Stimulated activated naive B cell treated with anti-CD40 and anti-IgM and Interleukin-4, amounts not matched to agents 10 μg/mL and 1 μg/mL and 100 μg/mL, for 72 hours (primary cell): ENCODE measurements around the gene MMEL1.

ENCODE experiments used
- ATAC-seq, 2 donors: fragments of 150-1000 bp; cut with Tn5 transposase; replicated peaks; 2 replicates each; pipeline ENCODE4 v1.10.0; 2021; ENCODE audit warnings: moderate library complexity in 1 of 2
- DNase-seq: peaks from one replicate; pipeline ENCODE4 v3.0.0; 2021
- H3K27ac Mint-ChIP-seq: one replicate; pipeline ENCODE4 v1.8.0; 2022; ENCODE audit warnings: mild to moderate bottlenecking, mixed read lengths
- H3K27me3 Mint-ChIP-seq, 2 donors: one replicate each; pipeline ENCODE4 v1.8.0; 2022; ENCODE audit warnings: mixed read lengths in 2 of 2
- H3K36me3 Mint-ChIP-seq, 2 donors: one replicate each; pipeline ENCODE4 v1.8.0; 2022; ENCODE audit warnings: mixed read lengths in 2 of 2, mild to moderate bottlenecking in 1 of 2
- H3K4me1 Mint-ChIP-seq, 2 donors: one replicate each; pipeline ENCODE4 v1.8.0; 2022; ENCODE audit warnings: mixed read lengths in 2 of 2, mild to moderate bottlenecking in 1 of 2
- H3K4me3 Mint-ChIP-seq, 2 donors: one replicate each; pipeline ENCODE4 v1.8.0; 2022; ENCODE audit warnings: mild to moderate bottlenecking in 2 of 2, mixed read lengths in 2 of 2, moderate library complexity in 1 of 2
- H3K9me3 Mint-ChIP-seq, 2 donors: one replicate each; pipeline ENCODE4 v1.8.0; 2022; ENCODE audit warnings: mixed read lengths in 2 of 2, mild to moderate bottlenecking in 1 of 2

Gene MMEL1

DNA sequence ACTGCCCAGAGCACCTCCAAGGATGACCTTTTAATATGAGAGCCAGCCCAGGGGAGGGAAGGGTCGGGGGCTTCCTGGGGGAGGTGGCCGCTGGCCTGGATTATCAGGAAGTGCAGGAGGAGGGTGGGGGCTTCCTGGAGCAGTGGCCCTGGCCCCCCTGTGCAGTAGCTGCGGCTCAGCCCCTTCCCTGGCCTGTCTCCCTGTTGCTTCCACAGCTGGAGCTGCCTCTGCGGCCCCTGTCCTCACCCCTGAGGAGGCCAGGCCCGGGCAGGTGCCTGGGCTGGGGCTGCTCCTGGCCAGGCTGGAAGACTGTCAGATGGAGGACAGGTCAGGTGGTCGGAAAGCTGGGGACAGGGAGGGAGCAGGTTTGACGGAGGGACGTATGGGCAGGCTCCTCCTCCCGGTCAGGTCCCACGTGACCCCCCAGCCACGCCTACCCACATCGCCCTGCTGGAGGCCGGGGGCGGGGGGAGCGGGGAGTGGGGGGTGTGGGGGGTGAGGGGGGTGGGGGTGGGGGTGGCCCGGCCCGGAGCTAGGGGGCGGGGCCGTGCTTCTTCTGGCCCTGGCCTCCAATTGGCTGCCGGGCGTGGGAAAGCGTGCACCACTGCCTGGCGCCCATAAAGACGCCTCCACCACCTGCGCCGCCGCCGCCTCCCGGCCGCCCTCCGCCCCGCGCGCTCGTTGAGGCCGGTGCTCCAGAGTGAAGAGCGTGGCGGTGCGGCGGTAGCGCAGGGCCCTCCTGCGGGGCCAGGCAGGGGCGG lies 86.9 kb downstream of the MMEL1 start:
- Mint-ChIP-seq H3K4me1 (peaks cover 16 to 68% of the 10 kb centered on the region in 2 donors), H3K4me3 (peak overlapping the region; percentile 95 to 96), H3K36me3 (peaks cover 2 to 10% of the 10 kb centered on the region in 2 donors), H3K27me3 (peaks cover 0 to 9% of the 10 kb centered on the region in 2 donors), H3K9me3 (no peaks in the 10 kb centered on the region), H3K27ac (peak overlapping the region; percentile 92)
- peak; percentile 86 for DNase-seq
- ATAC-seq = peak; percentile 41 to 51

DNA sequence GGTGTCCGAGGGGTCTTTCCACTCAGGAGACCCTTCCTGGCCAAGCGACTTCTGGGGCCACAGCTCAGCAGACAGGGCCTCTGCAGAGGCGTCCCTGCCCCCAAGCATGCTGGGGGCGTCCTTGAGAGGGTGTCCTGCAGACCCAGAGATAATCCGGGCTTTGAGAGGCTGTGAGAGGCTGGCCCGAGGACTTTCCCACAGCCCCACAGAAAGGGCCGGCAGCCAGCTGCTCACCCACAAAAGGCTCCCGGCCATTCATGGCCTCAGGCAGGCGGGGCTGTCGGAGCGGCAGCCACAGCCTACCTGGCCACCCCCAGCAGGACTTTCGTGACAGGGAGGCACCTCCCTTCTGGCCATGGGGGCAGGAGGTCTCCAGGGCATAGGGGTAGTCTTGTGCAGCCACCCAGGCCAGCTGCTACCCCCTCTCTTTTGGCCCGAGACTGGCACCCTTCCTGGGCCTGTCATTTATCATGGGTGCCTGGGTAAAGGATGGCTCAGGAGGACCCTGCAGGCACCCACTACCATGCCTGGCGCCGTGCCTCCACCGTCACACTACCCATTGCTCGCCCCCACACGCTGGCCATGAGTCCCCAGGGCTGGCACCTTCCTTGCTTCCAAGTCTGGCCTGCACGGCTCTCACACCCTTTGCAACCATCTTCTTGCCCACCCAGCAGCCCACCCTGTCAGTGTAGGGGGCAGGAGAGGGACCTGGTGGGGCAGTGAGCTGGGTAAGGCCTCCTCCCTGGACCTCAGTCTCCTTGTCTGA lies 87.8 kb downstream of the MMEL1 start:
- H3K4me3 Mint-ChIP-seq = no peak overlapping the region

GRCh38 chr1:2544093-2544874 lies 88.5 kb downstream of the MMEL1 start:
- Mint-ChIP-seq H3K4me3 (no peak overlapping the region), H3K27me3 (peaks cover 0 to 10% of the 10 kb centered on the region in 2 donors), H3K4me1 (peaks cover 9 to 53% of the 10 kb centered on the region in 2 donors), H3K36me3 (peaks cover 0 to 4% of the 10 kb centered on the region in 2 donors), H3K9me3 (no peaks in the 10 kb centered on the region), H3K27ac (peak overlapping the region; percentile 25)
- ATAC-seq (no peak), DNase-seq (no peak)

More for the DNA sequence above, 87.8 kb downstream of the MMEL1 start:
- H3K9me3 Mint-ChIP-seq = no peaks in the 10 kb centered on the region
- no peak for ATAC-seq
- H3K27ac Mint-ChIP-seq = peak overlapping the region; percentile 25
- H3K36me3 Mint-ChIP-seq = peaks cover 0 to 8% of the 10 kb centered on the region in 2 donors
- no peak for DNase-seq
- peaks cover 14 to 60% of the 10 kb centered on the region in 2 donors for H3K4me1 Mint-ChIP-seq
- H3K27me3 Mint-ChIP-seq = peaks cover 0 to 9% of the 10 kb centered on the region in 2 donors

DNA sequence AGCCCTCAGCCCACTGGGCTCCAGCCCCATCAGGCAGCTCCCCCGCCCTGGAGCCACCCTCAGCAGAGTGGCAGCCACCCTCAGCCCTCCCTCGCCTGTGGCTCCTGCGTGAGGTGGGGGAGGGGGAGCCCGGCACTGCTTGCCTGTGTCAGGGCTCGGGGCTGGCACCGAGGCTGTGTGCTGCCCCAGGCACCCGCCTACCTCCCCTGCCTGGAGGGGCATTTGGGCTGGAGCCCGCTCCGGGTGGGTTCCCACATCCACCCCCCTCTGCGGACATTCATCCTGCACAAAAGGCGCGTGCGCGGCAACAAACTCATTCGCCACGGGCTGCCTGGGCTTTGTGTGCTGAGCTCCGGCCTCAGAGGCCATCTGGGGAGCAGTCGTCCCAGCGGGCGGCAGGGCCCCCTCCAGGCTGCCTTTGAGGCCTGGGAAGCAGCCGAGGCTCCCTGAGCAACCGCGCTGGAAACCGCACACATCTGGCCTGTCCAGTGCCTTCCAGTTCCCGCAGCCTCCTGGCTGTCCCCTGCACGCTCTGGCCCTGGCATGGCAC lies 89.2 kb downstream of the MMEL1 start:
- peaks cover 0 to 4% of the 10 kb centered on the region in 2 donors for H3K36me3 Mint-ChIP-seq
- DNase-seq = no peak
- H3K4me3 Mint-ChIP-seq = no peak overlapping the region
- ATAC-seq = no peak
- no peak overlapping the region for H3K27ac Mint-ChIP-seq
- H3K27me3 Mint-ChIP-seq = peaks cover 0 to 17% of the 10 kb centered on the region in 2 donors
- peaks cover 9 to 46% of the 10 kb centered on the region in 2 donors for H3K4me1 Mint-ChIP-seq
- no peaks in the 10 kb centered on the region for H3K9me3 Mint-ChIP-seq

DNA sequence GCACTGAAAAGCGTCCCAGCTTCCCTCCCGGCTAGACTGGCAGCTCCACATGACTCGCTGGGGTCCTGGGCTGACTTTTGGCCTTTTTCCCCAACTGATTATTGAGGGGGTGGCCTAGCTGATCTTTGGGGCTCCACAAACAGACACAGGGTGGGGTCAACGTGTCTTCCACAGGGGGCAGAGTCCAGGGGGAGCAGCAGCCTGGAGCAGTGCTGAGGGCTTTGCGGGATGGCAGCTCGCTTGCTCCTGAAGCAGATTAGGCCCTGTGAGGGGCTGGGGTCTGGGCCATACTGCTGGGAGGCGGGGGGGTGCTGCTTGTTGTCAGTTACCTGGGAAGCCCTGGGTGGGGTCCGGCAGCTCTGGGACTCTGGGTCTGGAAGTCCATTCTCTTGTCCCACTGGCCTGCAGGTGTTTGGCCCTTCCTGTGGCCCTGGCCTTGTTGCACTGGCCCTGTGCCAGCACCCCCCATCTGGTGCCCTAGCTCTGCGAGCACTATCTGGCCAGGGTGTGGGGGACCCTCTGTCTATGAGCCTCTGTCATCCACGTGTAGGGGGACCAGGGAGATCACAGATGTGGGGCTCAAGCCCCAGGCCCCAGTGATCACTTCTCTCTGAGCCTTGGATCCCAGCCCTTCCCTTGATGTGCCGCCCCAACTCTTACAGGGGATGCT lies 90.4 kb downstream of the MMEL1 start:
- no peaks in the 10 kb centered on the region for H3K9me3 Mint-ChIP-seq
- peaks cover 3 to 20% of the 10 kb centered on the region in 2 donors for H3K27me3 Mint-ChIP-seq
- ATAC-seq (no peak), DNase-seq (no peak)
- no peak overlapping the region for H3K27ac Mint-ChIP-seq
- peaks cover 0 to 4% of the 10 kb centered on the region in 2 donors for H3K36me3 Mint-ChIP-seq
- H3K4me3 Mint-ChIP-seq = no peak overlapping the region
- H3K4me1 Mint-ChIP-seq = peaks cover 6 to 34% of the 10 kb centered on the region in 2 donors

GRCh38 chr1:2541619-2542245 lies 91.1 kb downstream of the MMEL1 start:
- no peak overlapping the region for H3K27ac Mint-ChIP-seq
- DNase-seq (no peak), ATAC-seq (no peak)
- peaks cover 7 to 20% of the 10 kb centered on the region in 2 donors for H3K27me3 Mint-ChIP-seq
- no peaks in the 10 kb centered on the region for H3K9me3 Mint-ChIP-seq
- H3K4me1 Mint-ChIP-seq = peaks cover 5 to 30% of the 10 kb centered on the region in 2 donors
- peaks cover 0 to 2% of the 10 kb centered on the region in 2 donors for H3K36me3 Mint-ChIP-seq
- no peak overlapping the region for H3K4me3 Mint-ChIP-seq

- Mint-ChIP-seq H3K27ac (no peak overlapping the region), H3K27me3 (peaks cover 13 to 26% of the 10 kb centered on the region in 2 donors), H3K4me1 (peaks cover 5 to 27% of the 10 kb centered on the region in 2 donors), H3K9me3 (no peaks in the 10 kb centered on the region), H3K4me3 (no peak overlapping the region), H3K36me3 (no peaks in the 10 kb centered on the region)
- ATAC-seq = no peak
- no peak for DNase-seq
These were observed 91.9 kb downstream of the MMEL1 start for GRCh38 chr1:2540816-2541492.
